ENCODE data around the gene BSN. TPM values are rescaled to one million over a fixed set of nuclear protein-coding genes. Genes with fewer than 3 reads are reported as not detected.

The BSN gene
- total RNA-seq, 1 experiment from 2014 or later: 0.93 TPM

DNA sequence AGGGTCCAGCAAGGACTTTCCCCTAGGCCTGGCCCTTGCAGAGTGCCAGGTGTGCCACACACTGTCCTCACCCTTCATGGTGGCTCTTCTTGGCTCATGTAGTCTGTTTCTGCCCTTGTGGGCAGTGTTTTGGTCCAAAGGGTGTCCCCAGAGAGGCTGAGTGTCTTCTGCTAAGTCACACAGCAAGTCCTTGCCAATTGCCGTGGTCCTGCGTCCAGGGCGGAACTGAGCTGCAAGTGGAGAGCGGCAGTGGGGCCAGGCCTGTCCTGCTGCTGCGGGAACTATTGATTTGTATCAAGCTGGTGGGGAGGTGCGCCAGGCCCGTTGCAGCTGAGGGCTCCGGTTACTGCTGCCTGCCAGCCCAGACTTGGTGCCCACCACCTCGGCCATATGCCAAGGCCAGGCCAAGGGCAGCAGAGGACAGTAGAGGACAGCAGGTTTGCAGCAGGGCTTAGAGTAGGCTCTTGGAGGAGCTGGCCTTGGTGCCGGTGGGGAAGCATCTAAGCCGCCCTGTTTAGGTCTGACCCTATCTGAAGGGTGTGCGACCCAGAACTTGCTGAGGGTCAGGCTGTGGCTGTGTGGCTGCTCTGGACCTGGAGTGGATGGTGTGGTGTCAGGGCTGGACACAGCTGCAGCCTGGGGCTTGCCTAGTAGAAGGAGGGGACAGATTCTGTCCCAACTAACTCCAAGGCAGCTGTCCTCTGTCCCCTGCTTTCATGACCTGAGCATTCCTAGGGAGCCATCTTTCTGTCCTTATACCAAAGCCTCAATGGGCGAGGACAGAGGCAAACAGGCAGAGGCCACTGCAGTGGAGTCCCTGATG lies 160.7 kb downstream of the BSN start:
- no TSS peak for BruUV-seq (replicated peaks)

DNA sequence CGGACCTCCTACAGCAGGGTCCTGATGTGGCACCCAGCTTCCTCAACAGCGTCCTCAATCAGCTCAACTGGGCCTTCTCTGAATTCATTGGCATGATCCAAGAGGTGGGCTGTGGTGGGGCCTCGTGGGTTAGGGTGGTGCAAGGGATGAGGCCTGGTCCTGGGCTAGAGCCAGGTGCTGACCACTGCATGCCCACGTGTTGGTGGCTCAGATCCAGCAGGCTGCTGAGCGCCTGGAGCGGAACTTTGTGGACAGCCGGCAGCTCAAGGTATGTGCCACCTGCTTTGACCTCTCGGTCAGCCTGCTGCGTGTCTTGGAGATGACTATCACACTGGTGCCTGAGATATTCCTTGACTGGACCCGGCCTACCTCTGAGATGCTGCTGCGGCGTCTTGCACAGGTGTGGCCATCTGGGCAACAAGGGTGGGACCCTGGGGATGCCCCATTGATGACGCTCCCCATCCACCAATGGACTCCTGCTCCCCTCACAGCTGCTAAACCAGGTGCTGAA lies 161.4 kb downstream of the BSN start:
- no peaks in the 10 kb centered on the region for H3K27me3 ChIP-seq (replicated peaks; ENCODE audit: control insufficient read depth, insufficient read depth, low read length)
- Mint-ChIP-seq H3K36me3 (ENCODE audit: insufficient read depth, unreplicated experiment) (peaks cover 55% of the 10 kb centered on the region), H3K27me3 (ENCODE audit: insufficient read depth, unreplicated experiment) (no peaks in the 10 kb centered on the region), H3K4me3 (ENCODE audit: unreplicated experiment) (no peak overlapping the region), H3K4me1 (ENCODE audit: low read depth, unreplicated experiment) (no peaks in the 10 kb centered on the region), H3K27ac (ENCODE audit: unreplicated experiment) (no peak overlapping the region), H3K9me3 (ENCODE audit: unreplicated experiment) (no peaks in the 10 kb centered on the region)
- intact Hi-C loops (cut with micrococcal nuclease; ENCODE audit: unreplicated experiment): loop anchor here (5.0 kb wide), 1 partner anchor 122 kb away; no protein-coding TSS in a partner anchor
- ChIA-PET CTCF (no interaction called here), POLR2A (no interaction called here)
- H3K4me1 ChIP-seq: no peaks in the 10 kb centered on the region; the same call in 1 of the 2 replicates
- H3K36me3 ChIP-seq (ENCODE audit: control insufficient read depth, insufficient read depth, low read length): no peaks in the 10 kb centered on the region
- DNase-seq: no peak
- TF ChIP-seq, protein P1, sequence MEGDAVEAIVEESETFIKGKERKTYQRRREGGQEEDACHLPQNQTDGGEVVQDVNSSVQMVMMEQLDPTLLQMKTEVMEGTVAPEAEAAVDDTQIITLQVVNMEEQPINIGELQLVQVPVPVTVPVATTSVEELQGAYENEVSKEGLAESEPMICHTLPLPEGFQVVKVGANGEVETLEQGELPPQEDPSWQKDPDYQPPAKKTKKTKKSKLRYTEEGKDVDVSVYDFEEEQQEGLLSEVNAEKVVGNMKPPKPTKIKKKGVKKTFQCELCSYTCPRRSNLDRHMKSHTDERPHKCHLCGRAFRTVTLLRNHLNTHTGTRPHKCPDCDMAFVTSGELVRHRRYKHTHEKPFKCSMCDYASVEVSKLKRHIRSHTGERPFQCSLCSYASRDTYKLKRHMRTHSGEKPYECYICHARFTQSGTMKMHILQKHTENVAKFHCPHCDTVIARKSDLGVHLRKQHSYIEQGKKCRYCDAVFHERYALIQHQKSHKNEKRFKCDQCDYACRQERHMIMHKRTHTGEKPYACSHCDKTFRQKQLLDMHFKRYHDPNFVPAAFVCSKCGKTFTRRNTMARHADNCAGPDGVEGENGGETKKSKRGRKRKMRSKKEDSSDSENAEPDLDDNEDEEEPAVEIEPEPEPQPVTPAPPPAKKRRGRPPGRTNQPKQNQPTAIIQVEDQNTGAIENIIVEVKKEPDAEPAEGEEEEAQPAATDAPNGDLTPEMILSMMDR (IDR thresholded peaks at IDR 0.05; ENCODE audit: insufficient read depth in 1 of 2, low read depth in 1 of 2, low read length in 1 of 2, severe bottlenecking in 1 of 2, unreplicated experiment in 1 of 2): no peak
- H3K4me3 ChIP-seq (ENCODE audit: low read depth, low read length): no peak overlapping the region
- BruUV-seq (replicated peaks): no TSS peak
- H3K9me3 ChIP-seq: no peaks in the 10 kb centered on the region

More for the DNA sequence above, 160.7 kb downstream of the BSN start:
- H3K27me3 Mint-ChIP-seq (ENCODE audit: insufficient read depth, unreplicated experiment): no peaks in the 10 kb centered on the region
- peaks cover 48% of the 10 kb centered on the region for H3K36me3 Mint-ChIP-seq (ENCODE audit: insufficient read depth, unreplicated experiment)
- Histone ChIP-seq H3K36me3 (ENCODE audit: control insufficient read depth, insufficient read depth, low read length) (no peaks in the 10 kb centered on the region), H3K4me3 (ENCODE audit: low read depth, low read length) (no peak overlapping the region), H3K27me3 (replicated peaks; ENCODE audit: control insufficient read depth, insufficient read depth, low read length) (no peaks in the 10 kb centered on the region), H3K4me1 (no peaks in the 10 kb centered on the region; the same call in 1 of the 2 replicates), H3K9me3 (no peaks in the 10 kb centered on the region)
- intact Hi-C loops (cut with micrococcal nuclease; ENCODE audit: unreplicated experiment): loop anchor here (5.0 kb wide), 1 partner anchor 122 kb away; no protein-coding TSS in a partner anchor
- no peaks in the 10 kb centered on the region for H3K4me1 Mint-ChIP-seq (ENCODE audit: low read depth, unreplicated experiment)
- no peak overlapping the region for H3K27ac Mint-ChIP-seq (ENCODE audit: unreplicated experiment)
- TF ChIP-seq, protein P1 (IDR thresholded peaks at IDR 0.05; ENCODE audit: insufficient read depth in 1 of 2, low read depth in 1 of 2, low read length in 1 of 2, severe bottlenecking in 1 of 2, unreplicated experiment in 1 of 2): no peak
- H3K9me3 Mint-ChIP-seq (ENCODE audit: unreplicated experiment): no peaks in the 10 kb centered on the region
- DNase-seq: peak in 1 of 2 experiments; percentile 30
- ChIA-PET CTCF (no interaction called here), POLR2A (no interaction called here)
- no peak overlapping the region for H3K4me3 Mint-ChIP-seq (ENCODE audit: unreplicated experiment)

DNA sequence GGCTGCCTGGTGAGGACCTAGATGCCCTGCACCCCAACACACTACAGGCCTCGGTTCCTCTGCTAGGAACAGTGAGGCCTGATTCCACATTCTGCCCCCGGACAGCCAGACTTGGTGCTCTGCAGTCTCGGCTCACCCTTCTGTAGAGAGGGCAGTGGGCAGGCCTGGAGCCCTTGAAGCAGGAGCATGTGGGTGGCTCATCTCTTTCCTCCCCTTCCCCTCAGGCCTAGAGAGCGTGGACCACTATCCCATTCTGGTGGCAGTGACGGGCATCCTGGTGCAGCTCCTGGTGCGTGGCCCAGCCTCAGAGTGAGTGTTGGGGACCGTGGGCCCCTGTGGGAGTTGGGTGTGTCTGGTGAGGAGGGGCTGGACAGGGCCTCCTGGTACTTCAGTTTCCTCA lies 161.9 kb downstream of the BSN start:
- H3K27me3 ChIP-seq (replicated peaks; ENCODE audit: control insufficient read depth, insufficient read depth, low read length): no peaks in the 10 kb centered on the region
- peaks cover 60% of the 10 kb centered on the region for H3K36me3 Mint-ChIP-seq (ENCODE audit: insufficient read depth, unreplicated experiment)
- ChIA-PET POLR2A (no interaction called here), CTCF (no interaction called here)
- no peak for DNase-seq
- intact Hi-C loops (cut with micrococcal nuclease; ENCODE audit: unreplicated experiment): loop anchor here (5.0 kb wide), 1 partner anchor 121 kb away; no protein-coding TSS in a partner anchor
- H3K36me3 ChIP-seq (ENCODE audit: control insufficient read depth, insufficient read depth, low read length): no peaks in the 10 kb centered on the region; the same call in 1 of the 2 replicates
- no TSS peak for BruUV-seq (replicated peaks)
- no peak overlapping the region for H3K4me3 Mint-ChIP-seq (ENCODE audit: unreplicated experiment)
- H3K9me3 ChIP-seq: no peaks in the 10 kb centered on the region
- no peak overlapping the region for H3K27ac Mint-ChIP-seq (ENCODE audit: unreplicated experiment)
- no peaks in the 10 kb centered on the region for H3K4me1 Mint-ChIP-seq (ENCODE audit: low read depth, unreplicated experiment)
- no peaks in the 10 kb centered on the region for H3K27me3 Mint-ChIP-seq (ENCODE audit: insufficient read depth, unreplicated experiment)
- no peaks in the 10 kb centered on the region for H3K9me3 Mint-ChIP-seq (ENCODE audit: unreplicated experiment)
- TF ChIP-seq, protein P1 (IDR thresholded peaks at IDR 0.05; ENCODE audit: insufficient read depth in 1 of 2, low read depth in 1 of 2, low read length in 1 of 2, severe bottlenecking in 1 of 2, unreplicated experiment in 1 of 2): no peak
- H3K4me3 ChIP-seq (ENCODE audit: low read depth, low read length): no peak overlapping the region
- H3K4me1 ChIP-seq: no peaks in the 10 kb centered on the region; the same call in 1 of the 2 replicates
